Activated gamma-delta T cell treated with Interleukin-2 at 50 U/mL for 16 hours (primary cell): ENCODE data around the gene EDAR.

Experiments
- DNase-seq: peaks from one replicate; pipeline ENCODE4 v3.0.0-alpha.2; 2020

The EDAR gene

GRCh38 chr2:108845923-108846322, 143.1 kb downstream of the EDAR start:
- DNase-seq: no peak
